HEK293T (cell line): ENCODE results near the gene RPE65.
A peak's percentile ranks its signal among the peaks of the same experiment; 100 is the strongest.
"Not testable (repeated sequence)": the region's sequence is repeated elsewhere in the genome, so short reads cannot be mapped to it uniquely, and the experiment has no call there.

Experiments used
- CTCF ChIA-PET: fragments of 350-600 bp; formaldehyde crosslinking; extraction: SDS; loops from one replicate; lab custom pipeline; 2021; ENCODE audit warnings: antibody characterized with exemption, inconsistent platforms; lab: Yijun Ruan, JAX
- POLR2A ChIA-PET: fragments of 350-600 bp; formaldehyde crosslinking; extraction: SDS; loops from one replicate; lab custom pipeline; 2020; ENCODE audit warnings: antibody characterized with exemption, inconsistent platforms; lab: Yijun Ruan, JAX
- DNase-seq: peaks from one replicate; pipeline ENCODE4 v3.0.0; 2012; ENCODE audit warnings: mixed read lengths; ENCODE audit errors: extremely low spot score
- ARNT ChIP-seq: fragments of 450-650 bp; IDR thresholded peaks from 2 replicates; pipeline ENCODE4 v1.6.1; 2017; ENCODE audit warnings: mild to moderate bottlenecking
- BHLHE40 ChIP-seq: fragments of 450-650 bp; IDR thresholded peaks from 2 replicates; pipeline ENCODE4 v1.6.1; 2016; ENCODE audit warnings: mild to moderate bottlenecking, moderate library complexity, borderline replicate concordance
- CTBP1 ChIP-seq: fragments of 450-650 bp; IDR thresholded peaks from 2 replicates; pipeline ENCODE4 v1.6.1; 2016; ENCODE audit warnings: borderline replicate concordance
- ELF4 ChIP-seq: fragments of 450-650 bp; IDR thresholded peaks from 2 replicates; pipeline ENCODE4 v1.6.1; 2017; ENCODE audit warnings: antibody characterized with exemption
- FOXA1 ChIP-seq: fragments of 450-650 bp; IDR thresholded peaks from 2 replicates; pipeline ENCODE4 v1.6.1; 2016; ENCODE audit warnings: mild to moderate bottlenecking
- FOXK2 ChIP-seq: fragments of 450-650 bp; IDR thresholded peaks from 2 replicates; pipeline ENCODE4 v1.6.1; 2016; ENCODE audit warnings: mild to moderate bottlenecking
- FOXM1 ChIP-seq: fragments of 450-650 bp; IDR thresholded peaks from 2 replicates; pipeline ENCODE4 v1.6.1; 2017; ENCODE audit warnings: mild to moderate bottlenecking, borderline replicate concordance
- HDGF ChIP-seq: fragments of 450-650 bp; IDR thresholded peaks from 2 replicates; pipeline ENCODE4 v1.6.1; 2017; ENCODE audit warnings: antibody characterized with exemption, borderline replicate concordance
- L3MBTL2 ChIP-seq: fragments of 450-650 bp; conservative IDR thresholded peaks from 2 replicates; pipeline ENCODE4 v1.6.1; 2016; ENCODE audit warnings: mild to moderate bottlenecking
- LEF1 ChIP-seq: fragments of 450-650 bp; IDR thresholded peaks from 2 replicates; pipeline ENCODE4 v1.6.1; 2017; ENCODE audit warnings: mild to moderate bottlenecking, borderline replicate concordance
- NFRKB ChIP-seq: fragments of 450-650 bp; IDR thresholded peaks from 2 replicates; pipeline ENCODE4 v1.6.1; 2016; ENCODE audit warnings: mild to moderate bottlenecking, moderate library complexity
- SP1 ChIP-seq: fragments of 450-650 bp; IDR thresholded peaks from 2 replicates; pipeline ENCODE4 v1.6.1; 2017
- SUZ12 ChIP-seq: fragments of 450-650 bp; IDR thresholded peaks from 2 replicates; pipeline ENCODE4 v1.6.1; 2016; ENCODE audit warnings: mild to moderate bottlenecking
- TARDBP ChIP-seq: fragments of 450-650 bp; IDR thresholded peaks from 2 replicates; pipeline ENCODE4 v1.6.1; 2016
- ZNF384 ChIP-seq: fragments of 450-650 bp; IDR thresholded peaks from 2 replicates; pipeline ENCODE4 v1.6.1; 2016
- TF ChIP-seq, protein P1 (sequence below): fragments of 450-650 bp; IDR thresholded peaks from 2 replicates; pipeline ENCODE4 v1.6.1; 2016

Gene RPE65

DNA sequence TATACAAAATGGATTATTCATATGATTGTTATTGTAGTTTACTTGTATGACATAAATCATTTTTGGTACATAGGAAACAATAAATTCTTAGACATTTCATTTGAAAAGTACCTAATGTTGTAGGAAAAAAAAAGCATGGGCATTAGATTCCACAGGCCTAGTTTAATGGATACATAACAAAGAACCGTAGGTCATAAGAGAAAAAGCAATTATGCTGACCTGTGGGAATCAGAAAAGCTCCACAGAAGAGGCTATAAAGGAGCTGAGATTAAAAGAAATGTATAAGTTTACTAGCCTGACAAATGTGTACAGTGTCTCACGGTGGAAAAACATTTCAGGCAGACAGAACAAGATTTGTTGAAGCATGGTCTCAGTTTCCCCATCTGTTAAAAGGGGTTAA lies 43.4 kb upstream of the RPE65 start:
- CTCF ChIA-PET, result no interaction called here
- POLR2A ChIA-PET, result no interaction called here
- no peak for DNase-seq
- TF ChIP-seq, protein P1, sequence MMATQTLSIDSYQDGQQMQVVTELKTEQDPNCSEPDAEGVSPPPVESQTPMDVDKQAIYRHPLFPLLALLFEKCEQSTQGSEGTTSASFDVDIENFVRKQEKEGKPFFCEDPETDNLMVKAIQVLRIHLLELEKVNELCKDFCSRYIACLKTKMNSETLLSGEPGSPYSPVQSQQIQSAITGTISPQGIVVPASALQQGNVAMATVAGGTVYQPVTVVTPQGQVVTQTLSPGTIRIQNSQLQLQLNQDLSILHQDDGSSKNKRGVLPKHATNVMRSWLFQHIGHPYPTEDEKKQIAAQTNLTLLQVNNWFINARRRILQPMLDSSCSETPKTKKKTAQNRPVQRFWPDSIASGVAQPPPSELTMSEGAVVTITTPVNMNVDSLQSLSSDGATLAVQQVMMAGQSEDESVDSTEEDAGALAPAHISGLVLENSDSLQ, result 0 out of 2 replicates have a peak, but pooled peaks have one; percentile 26
- TF ChIP-seq SP1 (no peak), BHLHE40 (no peak)

GRCh38 chr1:68492255-68492654 lies 42.5 kb upstream of the RPE65 start:
- POLR2A ChIA-PET, CTCF ChIA-PET, DNase-seq: not testable (repeated sequence)

- TF ChIP-seq LEF1, result no peak
- TF ChIP-seq, protein P1, result peak; percentile 37; the same call in 1 of the 2 replicates
- no peak for TF ChIP-seq FOXM1
- TF ChIP-seq ELF4, result no peak
- no peak for TF ChIP-seq HDGF
- DNase-seq, result no peak
- ChIA-PET POLR2A (no interaction called here), CTCF (no interaction called here)
Measured at GRCh38 chr1:68490046-68490651, 40.4 kb upstream of the RPE65 start.

DNA sequence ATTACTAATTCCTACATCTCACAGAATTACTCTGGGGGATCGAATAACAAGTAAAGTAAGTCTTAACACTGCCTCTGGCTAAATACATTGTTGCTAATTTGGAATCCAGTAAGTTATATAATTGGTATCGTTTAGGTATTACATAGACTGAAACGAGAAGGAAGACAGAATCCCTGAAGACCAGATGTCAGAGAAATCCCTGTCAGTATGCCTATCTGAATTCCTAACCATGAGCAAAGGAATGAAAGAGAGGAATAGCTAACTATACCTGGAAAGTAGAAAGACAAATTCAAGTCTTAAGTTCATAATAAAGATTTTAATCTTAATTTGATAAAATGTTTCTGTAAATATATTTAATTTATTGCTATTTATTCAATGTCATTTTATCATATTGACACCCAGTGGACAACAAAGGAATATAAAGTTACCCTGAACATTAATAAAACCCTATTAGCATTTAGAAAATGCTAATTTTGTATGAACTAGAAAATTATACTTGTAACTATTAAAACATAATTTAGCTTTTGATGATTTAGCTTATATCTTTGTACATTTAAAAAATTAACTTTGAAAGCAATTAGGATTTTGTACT lies 35.8 kb upstream of the RPE65 start:
- DNase-seq, result no peak
- ChIA-PET POLR2A (no interaction called here), CTCF (no interaction called here)
- TF ChIP-seq ELF4 (no peak), ARNT (no peak), BHLHE40 (no peak), SUZ12 (no peak), CTBP1 (no peak), FOXA1 (no peak), NFRKB (no peak), HDGF (no peak), ZNF384 (no peak), SP1 (no peak), LEF1 (no peak), TARDBP (no peak), FOXK2 (no peak), FOXM1 (no peak), L3MBTL2 (no peak)
- TF ChIP-seq, protein P1, result no peak

DNA sequence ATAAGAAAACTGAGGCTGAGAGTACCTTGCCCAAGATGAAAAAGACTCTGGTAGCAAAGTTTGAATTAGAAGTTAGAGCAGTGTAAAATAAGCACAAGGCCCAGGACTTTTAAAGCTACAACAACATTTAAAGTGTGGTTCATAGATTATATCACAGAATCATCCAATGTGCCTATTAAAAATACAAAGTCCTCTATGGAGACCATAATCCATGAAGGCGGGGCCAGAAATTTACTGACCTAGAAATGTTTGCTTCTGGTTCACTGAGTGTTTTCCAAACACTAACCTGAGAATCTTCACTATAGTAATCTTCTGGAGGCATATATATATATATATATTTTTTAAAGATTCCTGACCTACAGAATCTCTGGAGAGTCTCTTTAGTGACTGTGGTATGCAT lies 34.9 kb upstream of the RPE65 start:
- ChIA-PET POLR2A (no interaction called here), CTCF (interaction anchor here (0.6 kb wide), 1 partner anchor 1395 kb away, joined by 3 read pairs; no protein-coding TSS in a partner anchor)
- no peak for DNase-seq
- TF ChIP-seq TARDBP (no peak), BHLHE40 (no peak), HDGF (no peak), SUZ12 (no peak), SP1 (no peak), FOXA1 (no peak), ZNF384 (no peak), L3MBTL2 (no peak), ARNT (no peak), FOXK2 (no peak), CTBP1 (no peak), LEF1 (no peak), NFRKB (no peak), FOXM1 (no peak)
- TF ChIP-seq, protein P1, result no peak

GRCh38 chr1:68481041-68481440 lies 31.3 kb upstream of the RPE65 start:
- CTCF ChIA-PET, result no interaction called here
- TF ChIP-seq HDGF (no peak), L3MBTL2 (no peak), NFRKB (no peak), ZNF384 (no peak), ARNT (no peak), ELF4 (no peak), FOXA1 (no peak), TARDBP (no peak), BHLHE40 (no peak)
- TF ChIP-seq, protein P1, result no peak
- DNase-seq, result no peak
- POLR2A ChIA-PET, result no interaction called here
